Measurements from ENCODE around the gene DGKD.

GRCh38 chr2:233346930-233347329, 7.4 kb upstream of the DGKD start:
- TF ChIP-seq EP300 (IDR thresholded peaks at IDR 0.05), result no peak
- TF ChIP-seq, protein P1, sequence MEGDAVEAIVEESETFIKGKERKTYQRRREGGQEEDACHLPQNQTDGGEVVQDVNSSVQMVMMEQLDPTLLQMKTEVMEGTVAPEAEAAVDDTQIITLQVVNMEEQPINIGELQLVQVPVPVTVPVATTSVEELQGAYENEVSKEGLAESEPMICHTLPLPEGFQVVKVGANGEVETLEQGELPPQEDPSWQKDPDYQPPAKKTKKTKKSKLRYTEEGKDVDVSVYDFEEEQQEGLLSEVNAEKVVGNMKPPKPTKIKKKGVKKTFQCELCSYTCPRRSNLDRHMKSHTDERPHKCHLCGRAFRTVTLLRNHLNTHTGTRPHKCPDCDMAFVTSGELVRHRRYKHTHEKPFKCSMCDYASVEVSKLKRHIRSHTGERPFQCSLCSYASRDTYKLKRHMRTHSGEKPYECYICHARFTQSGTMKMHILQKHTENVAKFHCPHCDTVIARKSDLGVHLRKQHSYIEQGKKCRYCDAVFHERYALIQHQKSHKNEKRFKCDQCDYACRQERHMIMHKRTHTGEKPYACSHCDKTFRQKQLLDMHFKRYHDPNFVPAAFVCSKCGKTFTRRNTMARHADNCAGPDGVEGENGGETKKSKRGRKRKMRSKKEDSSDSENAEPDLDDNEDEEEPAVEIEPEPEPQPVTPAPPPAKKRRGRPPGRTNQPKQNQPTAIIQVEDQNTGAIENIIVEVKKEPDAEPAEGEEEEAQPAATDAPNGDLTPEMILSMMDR (IDR thresholded peaks at IDR 0.05), result no peak

Data from suprapubic skin (tissue), 3 donors.